Erythroblast (primary cell): Measurements from ENCODE around the gene DTNB.
"Not testable (repeated sequence)": the region's sequence is repeated elsewhere in the genome, so short reads cannot be mapped to it uniquely, and the experiment has no call there.

Source experiments
- DNase-seq, 2 experiments: peaks; one replicate each; lab custom pipeline; 2025; lab: John Stamatoyannopoulos, UW
- GATA1 ChIP-seq: IDR thresholded peaks from 2 replicates; pipeline ENCODE4 v1.6.1; 2011; ENCODE audit warnings: low read depth, mild to moderate bottlenecking, control low read depth, low read length, moderate library complexity
- POLR2A ChIP-seq: IDR thresholded peaks from 2 replicates; pipeline ENCODE4 v1.6.1; 2011; ENCODE audit warnings: mild to moderate bottlenecking, low read length

The DTNB gene

DNA sequence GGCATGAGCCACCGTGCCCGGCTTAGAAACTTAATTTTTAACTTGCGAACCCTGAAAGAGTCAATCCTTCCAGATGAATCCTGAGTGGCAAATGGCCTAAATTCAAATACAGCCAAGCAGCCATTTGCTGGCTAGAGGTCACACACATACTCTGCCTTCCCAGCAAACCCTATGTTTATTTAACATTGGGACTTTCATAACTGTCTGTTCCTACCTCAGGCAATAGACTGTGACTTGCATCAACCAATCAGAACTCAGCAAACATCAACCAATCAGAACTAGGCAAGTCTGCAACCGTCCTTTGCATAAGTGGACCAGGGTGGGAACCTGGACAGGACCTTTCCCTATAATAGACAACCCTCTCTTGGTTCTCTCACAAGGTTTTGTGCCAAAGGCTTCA is 127.5 kb downstream of the DTNB start:
- TF ChIP-seq GATA1 (no peak), POLR2A (no peak)
- DNase-seq: no peak

GRCh38 chr2:25544445-25544844 is 128.9 kb downstream of the DTNB start:
- no peak for DNase-seq
- no peak for TF ChIP-seq POLR2A
- no peak for TF ChIP-seq GATA1

DNA sequence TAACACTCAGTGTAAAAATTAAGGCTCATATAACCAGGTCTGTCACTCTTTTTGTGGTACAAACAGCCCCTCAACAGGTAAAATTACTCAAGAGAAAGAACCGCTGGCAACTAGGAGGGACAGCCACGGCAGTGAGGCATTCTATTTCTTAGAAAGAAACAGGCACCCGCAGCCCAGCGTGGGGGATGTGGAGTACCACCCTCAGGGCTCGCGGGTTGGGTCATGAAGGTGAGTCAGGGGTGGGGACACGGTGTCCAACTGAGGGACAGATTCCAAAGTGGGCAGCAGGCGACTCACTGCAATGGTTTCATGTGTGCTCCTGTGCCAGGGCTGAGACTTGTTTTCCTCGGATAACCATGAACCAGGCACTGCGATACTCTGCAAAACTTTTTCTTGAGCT is 129.4 kb downstream of the DTNB start:
- TF ChIP-seq POLR2A: no peak
- TF ChIP-seq GATA1: no peak
- DNase-seq: no peak

- TF ChIP-seq POLR2A (no peak), GATA1 (no peak)
- DNase-seq: no peak
Observed at GRCh38 chr2:25541378-25541777, 132.0 kb downstream of the DTNB start.

DNA sequence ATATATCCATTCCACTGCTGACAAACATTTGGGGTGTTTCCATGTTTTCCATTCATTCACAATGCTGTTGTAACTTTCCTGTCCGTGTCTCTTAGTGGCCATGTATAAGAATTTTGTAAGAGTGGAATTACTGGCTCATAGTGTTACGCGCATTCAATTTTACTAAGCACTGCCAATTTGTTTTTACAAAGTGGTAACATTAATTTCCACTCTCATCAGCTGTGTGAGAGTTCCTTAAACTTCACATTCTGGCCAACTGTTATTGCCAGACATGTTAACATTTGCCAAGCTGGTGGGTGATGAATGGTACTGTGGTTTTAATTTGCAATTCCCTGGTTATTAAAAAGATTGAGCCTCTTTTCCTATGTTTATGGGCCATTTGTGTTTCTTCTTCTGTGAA is 134.2 kb downstream of the DTNB start:
- no peak for DNase-seq
- TF ChIP-seq POLR2A (no peak), GATA1 (no peak)

GRCh38 chr2:25537526-25537925 is 135.9 kb downstream of the DTNB start:
- DNase-seq: no peak
- TF ChIP-seq GATA1 (no peak), POLR2A (no peak)

- not testable (repeated sequence) for DNase-seq
Observed at GRCh38 chr2:25535411-25536289, 137.7 kb downstream of the DTNB start.

DNA sequence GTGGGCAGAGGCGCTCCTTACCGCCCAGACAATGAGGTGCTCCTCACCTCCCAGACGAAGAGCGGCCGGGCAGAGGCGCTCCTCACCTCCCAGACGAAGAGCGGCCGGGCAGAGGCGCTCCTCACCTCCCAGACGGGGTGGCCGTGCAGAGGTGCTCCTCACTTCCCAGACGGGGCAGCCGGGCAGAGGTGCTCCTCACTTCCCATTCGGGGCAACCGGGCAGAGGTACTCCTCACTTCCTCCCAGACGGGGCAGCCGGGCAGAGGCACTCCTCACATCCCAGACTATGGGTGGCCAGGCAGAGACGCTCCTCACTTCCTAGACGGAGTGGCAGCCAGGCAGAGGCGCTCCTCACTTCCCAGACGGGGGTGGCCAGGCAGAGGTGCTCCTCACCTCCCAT is 138.4 kb downstream of the DTNB start:
- DNase-seq: not testable (repeated sequence)

DNA sequence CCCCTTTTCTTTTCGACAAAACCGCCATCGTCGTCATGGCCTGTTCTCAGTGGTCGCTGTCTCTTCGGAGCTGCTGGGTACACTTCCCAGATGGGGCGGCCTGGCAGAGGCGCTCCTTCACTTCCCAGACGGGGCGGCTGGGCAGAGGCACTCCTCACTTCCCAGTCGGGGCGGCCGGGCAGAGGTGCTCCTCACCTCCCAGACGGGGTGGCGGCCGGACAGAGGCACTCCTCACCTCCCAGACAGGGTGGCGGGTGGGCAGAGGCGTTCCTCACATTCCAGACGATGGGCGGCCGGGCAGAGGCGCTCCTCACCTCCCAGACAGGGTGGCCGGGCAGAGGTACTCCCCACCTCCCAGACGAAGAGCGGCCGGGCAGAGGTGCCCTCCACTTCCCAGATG is 138.9 kb downstream of the DTNB start:
- TF ChIP-seq POLR2A: no peak
- TF ChIP-seq GATA1: no peak
- no peak for DNase-seq

DNA sequence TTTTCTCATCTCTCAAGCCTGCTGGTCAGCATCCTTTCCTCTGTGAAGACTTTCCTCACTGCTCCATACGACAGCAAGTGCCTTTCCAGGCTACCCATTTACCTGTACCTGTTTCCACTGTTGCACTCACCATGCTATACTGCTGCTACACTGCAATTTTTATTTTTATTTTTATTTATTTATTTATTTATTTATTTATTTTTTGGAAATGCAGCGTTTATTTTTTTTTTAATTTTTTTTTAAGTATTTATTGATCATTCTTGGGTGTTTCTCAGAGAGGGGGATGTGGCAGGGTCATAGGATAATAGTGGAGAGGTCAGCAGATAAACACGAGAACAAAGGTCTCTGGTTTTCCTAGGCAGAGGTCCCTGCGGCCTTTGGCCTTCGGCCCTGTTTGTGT is 139.6 kb downstream of the DTNB start:
- DNase-seq: not testable (repeated sequence)

DNA sequence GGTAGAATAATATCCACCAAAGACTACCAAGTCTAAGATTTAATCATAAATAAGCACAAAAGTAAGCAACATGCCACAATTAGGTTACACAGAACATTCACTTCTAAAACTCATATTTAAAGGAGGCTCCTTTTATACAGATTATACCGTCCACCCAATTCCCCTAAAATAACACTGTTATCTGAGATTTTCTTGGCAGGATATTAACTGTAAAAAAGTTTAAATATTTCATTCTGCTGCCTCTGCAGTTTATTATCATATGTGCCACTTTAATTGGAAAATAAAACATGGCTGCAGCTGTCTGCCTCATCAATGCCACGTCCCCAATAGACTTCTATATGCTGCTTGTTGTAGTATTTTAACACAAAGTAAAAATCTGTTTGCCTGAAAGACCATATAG is 140.9 kb downstream of the DTNB start:
- DNase-seq: no peak

DNA sequence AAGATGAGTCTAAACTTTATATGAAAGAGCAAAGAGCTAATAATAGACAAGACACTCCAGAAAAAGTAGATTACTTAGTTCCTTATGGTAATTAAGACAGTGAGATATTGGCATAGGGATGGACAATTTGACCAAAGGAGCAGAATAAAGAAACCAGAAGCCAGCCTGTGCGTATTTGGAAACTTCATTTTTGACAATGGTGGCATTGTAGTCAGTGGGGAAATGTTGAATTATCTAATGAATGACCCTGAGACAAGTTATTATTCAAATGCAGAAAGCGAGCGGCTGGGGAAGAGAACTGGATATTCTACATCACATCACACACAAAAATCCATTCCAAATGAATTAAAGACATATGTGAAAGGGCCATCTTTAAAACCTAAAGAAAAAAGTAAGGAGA is 144.3 kb downstream of the DTNB start:
- no peak for TF ChIP-seq POLR2A
- no peak for TF ChIP-seq GATA1

More for the DNA sequence above, 140.9 kb downstream of the DTNB start:
- TF ChIP-seq GATA1 (no peak), POLR2A (no peak)

DNA sequence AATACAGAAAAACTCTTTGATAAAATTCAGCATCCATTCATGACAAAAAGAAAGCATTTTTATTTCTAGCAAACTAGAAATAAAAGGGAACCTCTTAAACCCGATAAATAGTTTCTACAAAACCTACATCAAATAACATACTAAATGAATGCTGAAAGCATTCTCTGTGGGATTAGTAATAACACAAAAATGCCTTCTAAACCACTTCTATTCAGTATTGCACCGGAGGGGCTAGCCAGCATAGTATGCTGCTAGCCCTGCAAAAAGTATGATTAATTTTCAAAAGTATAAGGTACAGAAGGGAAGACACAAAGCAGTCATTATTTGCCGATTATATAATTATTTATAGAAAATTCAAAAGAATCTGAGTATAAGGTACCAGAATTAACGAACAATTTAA is 145.2 kb downstream of the DTNB start:
- TF ChIP-seq GATA1 (no peak), POLR2A (no peak)
- DNase-seq: no peak

More for the DNA sequence above, 144.3 kb downstream of the DTNB start:
- no peak for DNase-seq

DNA sequence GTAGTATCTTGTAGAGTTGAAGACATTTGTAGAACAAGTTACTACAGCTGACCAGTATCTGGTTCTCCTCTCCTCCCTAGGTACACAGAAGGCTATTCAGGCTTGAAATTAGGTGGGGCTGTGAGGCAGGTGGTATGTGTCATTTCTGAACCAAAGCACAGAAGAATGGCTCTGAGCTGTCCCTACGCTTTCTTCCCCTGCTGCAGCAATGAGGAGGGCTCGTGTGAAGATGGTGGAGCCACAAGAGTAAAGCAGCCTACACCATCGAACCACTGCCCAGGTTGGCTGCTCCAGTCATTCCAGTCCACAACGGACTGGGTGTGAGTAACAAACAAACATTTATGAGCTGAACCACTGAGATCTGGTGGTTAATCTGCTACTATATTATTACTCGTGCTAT is 148.9 kb downstream of the DTNB start:
- DNase-seq: no peak

GRCh38 chr2:25523060-25523459 is 150.3 kb downstream of the DTNB start:
- TF ChIP-seq POLR2A: no peak
- no peak for TF ChIP-seq GATA1
- no peak for DNase-seq

More for the DNA sequence above, 148.9 kb downstream of the DTNB start:
- no peak for TF ChIP-seq POLR2A
- no peak for TF ChIP-seq GATA1
